Activated naive CD8-positive, alpha-beta T cell treated with anti-CD3 and anti-CD28 coated beads, Interleukin-2, amount 50 U/mL, for 16 hours (primary cell): Measurements from ENCODE around the gene F7.
"Not testable (repeated sequence)": the region's sequence is repeated elsewhere in the genome, so short reads cannot be mapped to it uniquely, and the experiment has no call there.

Experiments
- DNase-seq: peaks from one replicate; pipeline ENCODE4 v3.0.0-alpha.2; 2020; ENCODE audit warnings: low read depth, low spot score

Gene F7

DNA sequence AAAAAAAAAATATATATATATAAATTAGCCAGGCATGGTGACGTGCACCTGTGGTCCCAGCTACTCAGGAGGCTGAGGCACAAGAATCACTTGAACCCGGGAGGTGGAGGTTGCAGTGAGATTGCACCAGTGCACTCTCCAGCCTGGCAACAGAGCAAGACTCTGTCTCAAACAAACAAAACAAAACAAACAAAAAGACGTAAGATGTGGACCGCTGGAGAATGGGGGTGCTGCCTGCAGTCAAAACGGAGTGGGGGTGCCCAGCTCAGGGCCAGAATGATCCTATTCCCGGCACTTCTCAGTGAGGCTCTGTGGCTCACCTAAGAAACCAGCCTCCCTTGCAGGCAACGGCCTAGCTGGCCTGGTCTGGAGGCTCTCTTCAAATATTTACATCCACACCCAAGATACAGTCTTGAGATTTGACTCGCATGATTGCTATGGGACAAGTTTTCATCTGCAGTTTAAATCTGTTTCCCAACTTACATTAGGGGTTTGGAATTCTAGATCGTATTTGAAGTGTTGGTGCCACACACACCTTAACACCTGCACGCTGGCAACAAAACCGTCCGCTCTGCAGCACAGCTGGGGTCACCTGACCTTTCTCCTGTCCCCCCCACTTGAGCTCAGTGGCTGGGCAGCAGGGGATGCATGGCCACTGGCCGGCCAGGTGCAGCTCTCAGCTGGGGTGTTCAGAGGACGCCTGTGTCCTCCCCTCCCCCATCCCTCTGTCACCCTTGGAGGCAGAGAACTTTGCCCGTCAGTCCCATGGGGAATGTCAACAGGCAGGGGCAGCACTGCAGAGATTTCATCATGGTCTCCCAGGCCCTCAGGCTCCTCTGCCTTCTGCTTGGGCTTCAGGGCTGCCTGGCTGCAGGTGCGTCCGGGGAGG lies at the start of gene F7:
Gene F7, plus strand, starts transcription at position 760 of the 889 bp plus-strand sequence. Its CDS starts 51 bp downstream, at position 811.
- no peak for DNase-seq

DNA sequence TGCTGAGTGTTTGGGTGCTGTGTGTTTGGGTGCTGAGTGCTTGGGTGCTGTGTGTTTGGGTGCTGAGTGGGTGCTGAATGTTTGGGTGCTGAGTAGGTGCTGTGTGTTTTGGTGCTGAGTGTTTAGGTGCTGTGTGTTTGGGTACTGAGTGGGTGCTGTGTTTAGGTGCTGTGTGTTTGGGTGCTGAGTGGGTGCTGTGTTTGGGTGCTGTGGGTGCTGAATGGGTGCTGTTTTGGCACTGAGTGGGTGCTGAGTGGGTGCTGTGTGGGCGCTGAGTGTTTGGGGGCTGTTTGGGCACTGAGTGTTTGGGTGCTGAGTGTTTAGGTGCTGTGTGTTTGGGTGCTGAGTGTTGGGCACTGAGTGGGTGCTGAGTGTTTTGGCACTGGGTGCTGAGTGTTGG lies 48.5 kb upstream of the F7 start:
- DNase-seq, result no peak

DNA sequence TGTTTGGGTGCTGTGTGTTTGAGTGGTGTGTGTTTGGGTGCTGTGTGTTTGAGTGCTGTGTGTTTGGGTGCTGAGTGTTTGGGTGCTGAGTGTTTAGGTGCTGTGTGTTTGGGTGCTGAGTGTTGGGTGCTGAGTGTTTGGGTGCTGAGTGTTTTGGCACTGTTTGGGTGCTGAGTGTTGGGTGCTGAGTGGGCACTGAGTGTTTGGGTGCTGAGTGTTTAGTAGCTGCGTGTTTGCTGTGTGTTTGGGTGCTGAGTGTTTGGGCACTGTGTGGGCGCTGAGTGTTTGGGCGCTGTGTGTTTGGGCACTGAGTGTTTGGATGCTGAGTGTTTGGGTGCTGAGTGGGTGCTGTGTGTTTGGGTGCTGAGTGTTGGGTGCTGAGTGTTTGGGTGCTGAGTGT lies 48.0 kb upstream of the F7 start:
- DNase-seq, result not testable (repeated sequence)

DNA sequence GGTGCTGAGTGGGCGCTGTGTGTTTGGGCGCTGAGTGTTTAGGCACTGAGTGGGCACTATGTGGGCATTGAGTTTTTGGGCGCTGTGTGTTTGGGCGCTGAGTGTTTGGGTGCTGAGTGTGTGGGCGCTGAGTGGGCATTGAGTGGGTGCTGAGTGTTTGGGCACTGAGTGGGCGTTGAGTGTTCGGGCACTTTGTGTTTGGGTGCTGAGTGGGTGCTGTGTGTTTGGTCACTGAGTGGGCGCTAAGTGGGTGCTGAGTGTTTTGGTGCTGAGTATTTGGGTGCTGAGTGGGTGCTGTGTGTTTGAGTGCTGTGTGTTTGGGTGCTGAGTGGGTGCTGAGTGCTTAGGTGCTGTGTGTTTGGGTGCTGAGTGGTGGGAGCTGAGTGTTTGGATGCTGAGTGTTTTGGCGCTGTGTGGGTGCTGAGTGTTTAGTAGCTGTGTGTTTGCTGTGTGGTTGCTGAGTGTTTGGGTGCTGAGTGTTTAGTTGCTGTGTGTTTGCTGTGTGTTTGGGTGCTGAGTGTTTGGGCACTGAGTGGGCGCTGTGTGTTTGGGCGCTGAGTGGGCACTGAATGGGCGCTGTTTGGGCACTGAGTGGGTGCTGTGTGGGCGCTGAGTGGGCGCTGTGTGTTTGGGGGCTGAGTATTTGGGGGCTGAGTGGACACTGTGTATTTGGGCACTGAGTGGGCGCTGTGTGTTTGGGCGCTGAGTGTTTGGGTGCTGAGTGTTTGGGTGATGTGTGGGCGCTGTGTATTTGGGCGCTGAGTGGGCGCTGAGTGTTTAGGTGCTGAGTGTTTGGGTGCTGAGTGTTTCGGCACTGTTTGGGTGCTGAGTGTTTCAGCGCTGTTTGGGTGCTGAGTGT lies 47.2 kb upstream of the F7 start:
- no peak for DNase-seq

DNA sequence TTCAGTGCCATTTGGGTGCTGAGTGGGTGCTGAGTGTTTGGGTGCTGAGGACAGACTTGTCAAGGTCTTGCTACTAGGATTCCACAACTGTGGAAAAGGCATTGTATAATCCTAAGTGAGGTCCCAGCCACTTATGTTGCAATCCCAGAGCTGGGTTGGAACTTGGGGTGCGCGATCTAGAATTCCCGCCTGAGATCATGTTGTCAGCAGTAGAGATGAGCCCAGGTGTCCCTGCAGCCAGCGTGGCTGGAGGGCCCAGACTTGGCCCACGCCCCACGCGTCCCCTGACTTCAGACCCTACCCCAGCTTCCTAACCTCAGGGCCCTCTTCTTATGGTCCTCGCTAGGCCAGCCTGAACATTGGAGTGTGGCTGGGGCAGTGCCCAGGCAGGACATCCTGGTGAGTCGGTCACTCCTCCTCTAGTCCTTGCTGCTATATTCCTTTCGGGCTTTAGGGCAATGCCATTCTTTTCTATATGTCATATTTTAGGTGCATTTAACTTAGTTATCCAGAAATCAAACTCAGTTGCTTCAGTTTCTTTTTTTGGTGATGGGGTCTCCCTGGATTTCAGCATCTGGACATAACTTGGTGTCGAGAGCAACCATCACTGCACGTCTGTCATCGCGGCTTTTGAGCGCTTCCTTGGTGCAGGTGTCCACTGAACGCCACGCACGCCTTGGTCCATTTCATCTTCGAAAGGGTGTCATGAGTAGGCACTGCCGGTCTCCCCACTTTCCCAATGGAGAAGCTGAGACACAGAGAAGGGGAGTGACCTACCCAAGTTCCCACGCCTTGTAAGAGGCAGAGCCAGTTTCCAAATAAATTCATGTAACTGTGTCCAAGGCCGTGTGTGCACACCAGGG lies 46.4 kb upstream of the F7 start:
- DNase-seq, result no peak

DNA sequence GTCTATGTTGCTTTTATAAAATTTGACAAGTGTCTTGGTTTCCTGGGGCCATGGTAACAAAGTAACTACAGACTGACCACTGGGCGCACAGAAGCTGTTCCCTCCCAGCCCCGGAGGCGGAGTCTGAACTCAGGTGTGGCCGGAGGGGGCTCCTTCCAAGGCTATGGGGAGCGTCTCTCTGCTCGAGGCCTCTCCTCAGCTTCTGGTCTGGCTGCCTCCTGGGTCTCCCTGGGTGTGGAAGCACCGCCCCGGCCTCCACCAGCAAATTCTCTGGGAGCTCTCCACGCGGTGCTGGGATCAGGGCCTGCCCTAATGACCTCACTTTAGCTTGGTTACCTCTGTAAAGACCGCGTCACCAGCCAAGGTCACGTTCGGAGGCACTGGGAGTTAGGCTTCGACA lies 45.7 kb upstream of the F7 start:
- no peak for DNase-seq

DNA sequence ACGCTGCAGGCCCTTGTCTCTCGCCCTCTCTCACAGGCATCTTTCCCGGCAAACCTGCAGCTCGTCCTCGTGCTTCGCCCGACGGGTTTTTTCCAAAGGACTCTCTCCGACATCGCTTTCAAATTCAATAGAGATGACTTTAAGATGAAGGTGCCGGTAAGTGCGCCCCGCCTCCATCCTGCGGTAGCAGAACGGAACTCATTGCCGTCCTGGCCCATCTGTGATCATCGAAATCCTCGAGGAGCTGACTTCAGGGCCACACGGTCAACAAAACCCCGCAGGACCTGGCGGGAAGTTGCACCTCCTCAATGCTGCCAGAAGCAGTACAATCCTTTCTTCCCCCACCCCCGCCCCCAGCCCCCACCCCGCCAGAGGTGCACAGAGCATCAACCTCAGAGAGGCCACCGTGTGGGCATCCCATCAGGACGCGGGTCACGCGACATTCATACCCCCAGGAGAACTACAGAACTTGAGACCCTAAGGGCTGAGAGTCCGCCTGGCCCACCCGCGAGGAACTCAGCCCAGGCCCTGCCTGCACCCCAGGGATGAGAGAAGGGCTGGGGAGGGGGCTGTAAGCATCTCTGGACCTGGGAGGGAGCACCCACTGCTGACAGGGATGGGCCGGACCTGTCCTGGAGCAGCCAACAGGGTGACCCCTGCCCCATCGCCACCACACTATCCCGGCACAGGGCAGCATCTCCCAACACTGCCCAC lies 44.9 kb upstream of the F7 start:
- no peak for DNase-seq

DNA sequence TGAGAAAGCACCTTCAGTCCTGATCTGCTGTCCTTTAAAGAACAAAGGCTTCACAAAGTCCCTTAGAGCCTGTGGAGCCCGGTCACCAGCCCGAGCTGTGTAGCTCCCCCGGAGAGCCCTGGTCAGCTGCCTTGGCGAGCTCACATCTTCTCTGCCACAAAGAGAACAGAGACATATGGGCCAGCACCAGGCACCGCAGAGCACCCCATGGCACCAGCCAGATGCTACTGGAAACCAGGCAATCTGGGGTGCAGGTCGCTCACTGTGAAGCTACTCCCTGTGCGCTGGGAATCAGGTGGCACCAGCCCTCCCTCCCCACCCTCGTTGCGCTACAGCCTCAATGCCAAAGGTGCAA lies 44.3 kb upstream of the F7 start:
- no peak for DNase-seq

DNA sequence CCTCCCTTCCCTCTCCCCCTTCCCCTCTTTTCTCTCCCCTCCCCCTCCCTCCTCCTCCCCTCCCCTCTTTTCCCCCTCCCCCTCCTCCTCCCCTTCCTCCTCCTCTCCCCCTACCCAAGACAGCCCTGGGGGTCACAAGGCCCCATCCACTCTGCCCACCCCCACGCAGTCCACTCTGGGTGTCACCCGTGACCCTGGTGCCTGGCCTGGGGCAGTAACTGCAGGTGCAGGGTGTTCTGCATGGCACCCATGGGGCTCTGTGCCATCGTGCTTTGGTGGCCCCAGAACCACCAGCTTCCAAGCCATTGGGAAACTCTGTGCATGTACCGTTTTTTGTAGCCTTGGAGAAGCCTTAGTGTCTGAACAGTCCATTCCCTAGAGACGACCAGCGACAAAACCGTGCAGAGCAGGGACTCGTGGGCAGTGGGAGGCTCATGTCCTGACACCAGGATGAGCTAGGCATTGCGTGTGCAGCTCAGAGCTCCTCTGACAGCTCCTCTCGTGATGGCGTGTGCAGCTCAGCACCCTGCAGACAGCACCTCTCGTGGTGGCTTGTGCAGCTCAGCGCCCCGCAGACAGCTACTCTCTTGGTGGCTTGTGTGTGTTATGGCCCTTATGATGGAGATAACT lies 43.7 kb upstream of the F7 start:
- no peak for DNase-seq

DNA sequence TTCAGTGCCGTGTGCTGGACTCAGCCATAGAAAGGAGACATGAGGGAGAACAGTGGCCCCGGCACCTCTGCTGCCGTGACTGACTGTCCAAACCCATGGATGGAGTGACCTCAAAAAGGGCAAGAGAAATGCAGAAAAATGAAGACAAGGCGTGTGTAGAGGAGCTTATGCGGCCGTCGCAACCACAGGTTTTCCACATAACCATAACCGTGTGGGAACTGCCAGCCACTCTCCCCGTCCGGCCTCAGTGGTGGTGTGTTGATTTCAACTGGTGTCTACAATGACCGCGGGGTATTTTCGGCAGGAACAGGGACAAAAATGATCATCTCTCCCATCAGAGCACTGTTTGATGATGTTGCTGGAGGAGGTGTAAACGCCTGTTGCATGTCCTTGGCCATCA lies 42.9 kb upstream of the F7 start:
- DNase-seq, result no peak

DNA sequence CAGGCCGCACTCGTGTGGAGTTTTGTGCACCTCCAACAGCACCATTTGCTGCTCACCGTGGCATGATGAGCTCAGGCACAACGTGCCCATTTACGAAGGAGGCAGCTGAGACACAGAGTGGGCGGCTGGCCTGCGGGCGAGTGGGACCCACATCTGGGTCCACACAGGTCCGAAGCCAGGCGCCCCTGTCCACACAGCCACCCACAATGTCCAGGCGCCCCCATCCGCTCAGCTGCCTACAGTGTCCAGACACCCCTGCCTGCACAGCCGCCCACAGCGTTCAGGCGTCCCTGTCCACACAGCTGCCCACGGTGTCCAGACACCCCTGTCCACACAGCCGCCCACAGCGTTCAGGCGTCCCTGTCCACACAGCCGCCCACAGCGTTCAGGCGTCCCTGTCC lies 42.5 kb upstream of the F7 start:
- no peak for DNase-seq

DNA sequence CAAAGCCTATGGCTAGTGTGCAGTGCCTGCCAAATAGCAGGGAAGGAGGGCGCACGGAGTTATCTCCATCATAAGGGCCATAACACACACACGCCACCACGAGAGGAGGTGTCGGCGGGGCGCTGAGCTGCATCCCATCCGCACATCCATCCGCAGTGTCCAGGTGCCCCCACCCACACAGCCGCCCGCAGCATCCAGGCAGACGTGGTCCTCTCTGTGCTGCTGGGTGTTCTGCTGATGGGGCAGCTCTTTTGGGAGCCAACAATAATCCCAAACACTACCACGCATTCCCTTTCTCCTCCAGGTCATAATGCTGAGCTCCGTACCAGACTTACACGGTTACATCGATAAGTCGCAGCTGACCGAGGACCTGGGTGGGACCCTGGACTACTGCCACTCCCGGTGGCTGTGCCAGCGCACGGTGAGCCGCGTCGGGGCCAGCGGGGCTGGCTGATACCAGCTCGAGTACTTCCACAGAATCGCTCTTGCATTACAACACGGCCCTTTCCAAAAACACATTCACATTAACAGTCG lies 41.5 kb upstream of the F7 start:
- DNase-seq, result no peak

DNA sequence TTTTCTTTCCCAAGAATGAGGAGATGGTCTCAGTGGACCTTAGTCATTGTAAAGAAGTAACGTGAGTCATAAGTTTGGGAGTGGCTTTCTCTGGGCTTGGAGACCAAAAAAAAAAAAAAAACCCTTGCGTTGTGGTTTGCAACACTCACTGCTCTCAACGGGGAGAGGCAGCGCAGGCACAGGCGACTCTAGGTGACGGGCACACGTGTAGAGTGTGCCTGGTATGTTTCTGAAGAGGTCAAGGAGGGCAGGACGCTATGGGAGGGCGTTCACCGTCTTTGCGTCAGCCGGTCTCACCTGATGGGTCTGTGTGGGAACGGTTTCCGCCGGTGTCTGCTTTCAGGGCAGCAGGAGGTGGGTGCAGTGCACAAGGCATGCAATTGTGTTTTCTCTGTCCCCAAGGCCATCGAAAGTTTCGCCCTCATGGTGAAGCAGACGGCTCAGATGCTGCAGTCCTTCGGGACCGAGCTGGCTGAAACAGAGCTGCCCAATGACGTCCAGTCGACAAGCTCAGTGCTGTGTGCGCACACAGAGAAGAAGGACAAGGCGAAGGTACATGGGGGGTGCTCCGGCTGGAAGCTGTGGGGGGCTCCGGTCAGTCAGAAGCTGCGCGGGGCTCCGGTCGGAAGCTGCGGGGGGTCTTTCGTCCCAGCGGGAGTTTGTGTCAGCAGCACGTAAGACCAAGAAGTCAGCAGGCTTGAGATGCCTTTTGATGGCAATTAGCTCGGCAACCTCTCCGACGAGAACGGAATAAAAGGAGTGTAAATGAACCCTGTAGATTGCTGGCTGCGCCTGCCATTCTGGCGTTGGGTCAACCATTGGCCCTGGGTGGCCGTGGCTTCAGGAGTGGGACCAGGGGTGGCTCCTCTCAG lies 40.8 kb upstream of the F7 start:
- no peak for DNase-seq

DNA sequence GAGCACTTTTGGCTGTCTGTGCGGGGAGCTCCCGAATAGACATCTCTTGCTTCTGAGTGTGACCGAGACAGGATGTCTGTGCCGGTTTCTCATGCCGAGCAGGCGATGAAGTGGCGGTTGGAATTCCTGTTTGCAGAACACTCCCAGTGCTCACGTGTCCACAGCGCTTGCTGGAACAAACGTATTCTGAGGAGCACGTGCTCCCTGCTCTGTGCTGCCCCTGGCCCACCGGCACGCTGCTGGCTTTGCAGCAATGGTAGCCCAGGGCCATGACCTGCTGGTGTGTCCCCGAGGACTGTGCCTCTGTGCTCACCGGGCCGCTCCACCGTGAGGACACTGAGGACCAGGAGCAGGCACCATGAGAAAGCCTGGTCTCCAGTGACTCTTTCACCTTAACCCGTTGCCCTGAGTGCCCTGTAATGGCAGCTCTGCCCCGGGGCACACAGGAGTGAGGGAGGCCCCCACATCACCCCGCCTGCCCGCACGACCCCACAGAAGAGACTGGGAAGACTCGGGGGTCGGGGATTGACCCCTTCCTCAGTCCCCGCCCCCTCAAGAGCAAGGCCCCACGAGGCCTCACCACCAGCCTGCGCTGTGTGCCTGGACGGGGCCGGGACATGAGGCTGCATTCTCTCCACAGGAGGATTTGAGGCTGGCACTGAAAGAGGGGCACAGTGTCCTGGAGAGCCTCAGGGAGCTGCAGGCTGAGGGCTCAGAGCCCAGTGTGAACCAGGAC lies 40.0 kb upstream of the F7 start:
- no peak for DNase-seq

DNA sequence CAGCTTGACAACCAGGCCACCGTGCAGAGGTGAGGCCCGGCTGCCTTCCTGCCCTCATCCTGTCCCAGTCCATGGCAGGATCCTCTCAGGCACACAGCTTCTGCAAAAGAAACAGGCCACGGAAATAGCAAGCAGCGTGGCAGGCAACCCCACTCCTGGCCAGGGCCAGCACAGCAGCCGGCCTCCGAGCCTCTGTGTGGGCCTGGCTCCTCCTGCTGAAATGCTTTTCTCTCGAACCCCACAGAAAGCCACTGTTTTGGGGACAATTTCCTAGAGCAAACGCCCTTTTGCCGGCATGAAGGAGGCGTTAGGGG lies 39.5 kb upstream of the F7 start:
- DNase-seq, result no peak

DNA sequence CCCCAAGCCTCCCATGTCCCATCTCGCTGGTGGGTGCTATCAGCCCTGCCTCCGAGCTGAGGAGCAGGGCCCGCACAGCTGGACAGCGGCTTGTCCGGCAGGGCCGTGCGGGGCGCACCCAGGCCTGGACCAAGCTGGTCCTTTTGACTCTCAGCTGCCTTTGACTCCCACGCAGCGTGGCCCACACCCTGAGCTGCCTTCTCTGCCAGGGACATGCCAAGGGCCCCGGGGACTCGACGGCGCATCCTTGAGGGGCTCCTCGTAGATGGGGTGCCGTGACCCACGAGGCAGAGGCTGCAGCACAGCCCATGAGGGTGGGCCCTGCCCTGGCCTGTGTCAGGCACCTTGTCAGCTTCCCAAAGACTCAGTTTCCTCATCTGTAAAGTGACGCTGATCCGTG lies 38.8 kb upstream of the F7 start:
- DNase-seq, result no peak

DNA sequence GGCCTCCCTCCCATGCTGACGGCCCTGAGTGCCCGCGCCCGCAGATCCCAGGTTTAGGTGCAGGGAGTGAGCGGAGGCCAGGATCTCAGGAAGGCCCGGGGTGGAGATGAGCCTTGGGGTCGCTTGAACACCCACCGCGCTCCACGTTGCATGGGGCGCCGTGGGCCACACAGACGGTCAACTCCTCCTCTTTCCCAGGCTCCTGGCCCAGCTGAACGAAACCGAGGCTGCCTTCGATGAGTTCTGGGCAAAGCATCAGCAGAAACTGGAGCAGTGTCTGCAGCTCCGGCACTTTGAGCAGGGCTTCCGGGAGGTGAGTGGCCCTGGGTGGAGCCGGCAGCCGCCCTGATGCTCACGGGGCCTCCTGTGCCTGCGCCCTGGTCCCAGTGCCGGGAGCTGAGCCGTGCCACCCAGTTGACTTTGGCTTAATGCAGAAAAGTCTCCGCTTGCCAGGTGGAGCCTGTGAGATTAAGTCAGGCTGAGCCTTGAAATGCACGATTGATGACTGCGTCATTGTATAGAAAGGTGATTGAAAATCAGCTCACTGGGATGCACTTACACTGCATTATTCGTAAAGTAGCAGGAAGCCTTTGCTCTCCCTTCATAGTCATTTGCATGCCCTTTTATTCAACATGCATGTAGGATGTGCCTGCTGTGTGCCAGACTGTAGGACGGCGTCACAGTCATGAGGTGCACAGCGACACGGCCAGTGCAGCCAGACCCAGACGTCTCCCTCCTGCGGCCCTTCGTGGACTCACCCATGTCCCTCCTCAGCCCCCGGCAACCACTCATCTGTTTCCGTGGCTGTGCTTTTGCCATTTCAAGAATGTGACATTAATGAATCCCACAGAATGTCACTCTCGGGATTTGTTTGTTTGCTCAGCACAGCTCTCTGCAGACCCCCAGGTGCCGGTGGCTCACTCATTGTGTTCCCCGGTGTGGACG lies 35.5 kb upstream of the F7 start:
- DNase-seq, result no peak

DNA sequence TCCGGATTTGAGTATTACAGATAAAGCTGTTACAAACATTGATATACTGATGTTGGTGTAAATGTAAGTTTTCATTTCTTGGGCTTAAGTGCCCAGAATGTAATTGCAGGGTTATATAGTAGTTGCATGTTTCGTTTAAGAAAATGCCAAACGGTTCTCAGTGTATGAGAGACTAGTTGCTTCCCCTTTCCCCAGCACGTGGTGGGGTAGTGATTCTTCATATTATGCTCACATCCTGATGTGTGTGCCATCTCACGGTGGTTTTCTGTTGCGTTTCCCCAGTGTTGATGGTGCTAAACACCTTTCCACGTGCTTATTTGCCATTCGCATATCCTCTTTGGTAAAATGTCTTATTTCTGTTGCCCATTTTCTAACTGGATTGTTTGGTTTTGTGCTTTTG lies 34.7 kb upstream of the F7 start:
- DNase-seq, result no peak
